Measurements from ENCODE around the gene IKZF5.

GRCh38 chr10:122966879-122967278 lies 41.7 kb downstream of the IKZF5 start:
- TF ChIP-seq CTCF (conservative IDR thresholded peaks at IDR 0.05; ENCODE audit: low read depth, low read length), result no peak
- TF ChIP-seq FOS (IDR thresholded peaks at IDR 0.05; ENCODE audit: low read depth, low read length), result no peak
- TF ChIP-seq RCOR1 (IDR thresholded peaks at IDR 0.05; ENCODE audit: insufficient replicate concordance, low read length), result no peak
- TF ChIP-seq MAFK (IDR thresholded peaks at IDR 0.05; ENCODE audit: low read depth, low read length), result no peak
- no peak for TF ChIP-seq BHLHE40 (IDR thresholded peaks at IDR 0.05; ENCODE audit: low read depth, low read length)

All from IMR-90 (cell line).